Thoracic aorta endothelial cell (primary cell): Measurements from ENCODE around the gene ANGEL1. TPM values are rescaled to one million over a fixed set of nuclear protein-coding genes. Genes with fewer than 3 reads are reported as not detected.

ENCODE experiments used
- total RNA-seq: library from RNA; depleted of rRNA; stranded (reverse); fragments of >200 nt; gene quantifications from 2 replicates; pipeline ENCODE4 v1.2.3, GENCODE V29; 2012

The ANGEL1 gene, protein sequence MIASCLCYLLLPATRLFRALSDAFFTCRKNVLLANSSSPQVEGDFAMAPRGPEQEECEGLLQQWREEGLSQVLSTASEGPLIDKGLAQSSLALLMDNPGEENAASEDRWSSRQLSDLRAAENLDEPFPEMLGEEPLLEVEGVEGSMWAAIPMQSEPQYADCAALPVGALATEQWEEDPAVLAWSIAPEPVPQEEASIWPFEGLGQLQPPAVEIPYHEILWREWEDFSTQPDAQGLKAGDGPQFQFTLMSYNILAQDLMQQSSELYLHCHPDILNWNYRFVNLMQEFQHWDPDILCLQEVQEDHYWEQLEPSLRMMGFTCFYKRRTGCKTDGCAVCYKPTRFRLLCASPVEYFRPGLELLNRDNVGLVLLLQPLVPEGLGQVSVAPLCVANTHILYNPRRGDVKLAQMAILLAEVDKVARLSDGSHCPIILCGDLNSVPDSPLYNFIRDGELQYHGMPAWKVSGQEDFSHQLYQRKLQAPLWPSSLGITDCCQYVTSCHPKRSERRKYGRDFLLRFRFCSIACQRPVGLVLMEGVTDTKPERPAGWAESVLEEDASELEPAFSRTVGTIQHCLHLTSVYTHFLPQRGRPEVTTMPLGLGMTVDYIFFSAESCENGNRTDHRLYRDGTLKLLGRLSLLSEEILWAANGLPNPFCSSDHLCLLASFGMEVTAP
- total RNA-seq, result 15.4 and 15.5 TPM in 2 replicates

DNA sequence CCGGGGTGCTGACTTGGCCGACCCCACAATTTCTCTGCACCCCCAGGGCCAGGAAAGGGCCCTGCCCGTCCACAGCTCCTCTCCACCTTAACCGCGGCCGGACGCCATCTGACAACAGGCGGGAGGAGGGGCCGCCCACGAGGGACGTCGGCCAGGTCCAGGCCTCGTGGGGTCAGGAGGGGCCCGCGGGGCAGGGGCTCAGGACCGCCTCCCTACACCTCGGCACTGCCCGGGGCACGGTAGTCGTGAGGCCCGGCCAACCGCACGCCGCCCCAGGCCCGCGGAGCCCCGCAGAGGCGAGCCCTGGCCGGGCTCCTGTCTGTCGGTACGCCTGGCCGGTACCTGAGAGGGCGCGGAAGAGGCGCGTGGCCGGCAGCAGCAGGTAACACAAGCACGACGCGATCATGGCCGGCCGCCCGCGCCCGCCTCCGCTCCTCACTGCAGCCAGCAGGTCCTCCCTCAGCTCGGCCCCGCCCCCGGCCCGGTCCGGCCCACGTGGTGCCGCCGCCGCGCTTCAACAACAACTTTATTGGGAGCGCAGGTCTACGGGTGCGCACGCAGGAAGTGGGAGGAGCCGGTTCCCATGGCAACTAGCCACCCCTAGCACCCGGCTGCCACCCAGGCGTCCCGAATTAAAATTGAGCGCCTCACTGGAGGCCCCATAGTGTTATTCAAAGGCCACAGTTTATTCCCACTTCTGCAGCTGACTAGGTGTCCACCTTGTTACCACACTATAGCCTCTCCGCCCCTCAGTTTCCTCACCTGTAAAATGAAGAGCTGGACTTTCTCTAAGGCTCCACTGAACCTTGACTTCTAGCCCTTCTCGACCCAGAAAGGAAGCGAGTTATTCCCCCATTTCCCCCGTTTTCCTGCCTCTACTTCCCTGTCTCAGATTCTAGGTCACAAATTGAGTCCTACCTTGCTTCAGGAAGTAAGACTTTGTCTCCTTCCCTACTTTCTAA is at the start of gene ANGEL1:
TSS of gene ANGEL1 (minus strand) at position 461 of the 962 bp plus-strand sequence. CDS start at position 406, 55 bp downstream.

DNA sequence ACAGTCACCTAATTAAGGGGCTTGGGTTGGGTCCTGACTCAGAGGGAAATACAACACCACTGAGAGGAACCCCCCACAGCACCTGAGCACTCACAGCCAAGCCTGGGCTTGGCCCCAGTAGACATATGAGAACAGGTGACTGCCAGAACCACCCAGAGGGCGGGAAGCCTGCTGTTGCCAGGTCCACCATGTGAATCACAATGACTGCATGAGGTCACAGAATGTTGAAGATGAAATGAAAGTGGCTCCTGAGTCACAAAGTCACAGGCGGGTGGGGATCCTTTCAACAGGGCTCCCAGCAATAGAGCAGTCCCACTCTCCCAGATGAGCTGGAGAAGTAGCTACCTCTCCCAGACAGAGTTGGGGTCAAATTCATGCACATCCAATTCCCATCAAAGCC is 13.4 kb upstream of the ANGEL1 start, which contains the start of gene LRRC74A:
TSS of gene LRRC74A (plus strand) at position 287 of the 400 bp plus-strand sequence. CDS start 290 bp downstream, outside the sequence.

DNA sequence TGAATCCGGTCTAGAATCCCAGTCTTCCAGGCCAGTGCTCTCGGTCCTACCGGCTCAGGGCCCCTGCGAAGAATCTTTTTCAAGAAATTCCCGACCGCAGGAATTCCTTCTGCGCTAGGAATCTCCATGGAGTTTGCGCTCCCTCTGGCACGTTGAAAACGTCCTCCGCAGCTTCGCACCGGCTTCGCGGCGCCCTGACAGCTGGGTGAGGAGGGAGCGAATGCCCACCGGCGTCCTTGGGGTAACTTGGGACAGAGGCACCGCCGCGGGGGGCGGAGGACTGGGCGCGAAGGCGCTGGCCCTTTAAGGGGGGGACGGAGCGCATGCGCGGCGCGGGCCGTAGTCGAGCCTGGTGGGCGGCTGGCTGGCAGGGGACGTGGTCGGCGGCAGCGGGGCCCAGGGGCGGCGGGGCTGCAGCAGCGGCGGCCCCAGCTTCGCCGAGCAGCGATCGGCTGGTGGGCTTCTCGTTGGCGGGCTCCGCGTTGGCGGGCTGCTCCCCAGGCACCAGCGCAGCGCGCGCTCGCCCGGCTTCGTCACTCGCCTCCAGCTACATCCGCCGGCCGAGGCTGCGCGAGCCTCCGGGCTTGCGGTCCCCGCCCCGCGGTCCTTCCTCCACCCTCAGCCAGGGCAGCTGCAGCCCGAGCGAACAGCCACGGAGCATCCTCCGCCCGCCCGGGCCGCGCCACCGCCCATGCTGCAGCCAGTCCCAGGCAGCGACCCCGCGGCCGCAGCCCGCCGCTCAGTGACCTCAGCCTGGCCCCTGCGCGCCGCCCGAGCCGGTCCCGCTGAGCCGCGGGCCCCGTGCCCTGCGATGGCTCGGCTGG is 51.3 kb downstream of the ANGEL1 start, which contains the start of gene VASH1:
TSS of gene VASH1 (plus strand) at position 333 of the 824 bp plus-strand sequence. CDS start 1,354 bp downstream, outside the sequence.

Other genes starting within 250 kb of the ANGEL1 start
- 52.8 and 54.5 TPM in 2 replicates for gene VASH1, start 51.4 kb downstream of the ANGEL1 start, total RNA-seq
- gene LRRC74A, start 13.5 kb upstream of the ANGEL1 start, total RNA-seq, result not detected in 2 replicates
- 11.2 and 12.4 TPM in 2 replicates for gene IRF2BPL, start 215.8 kb upstream of the ANGEL1 start, total RNA-seq